ENCODE measurements around the gene GRK4. TPM values are rescaled to one million over a fixed set of nuclear protein-coding genes. Genes with fewer than 3 reads are reported as not detected.
"Not testable (repeated sequence)": the region's sequence is repeated elsewhere in the genome, so short reads cannot be mapped to it uniquely, and the experiment has no call there.

GRK4 gene
- total and polyA plus RNA-seq, 12 donors, result 4.7 to 29.2 (median 8.0) TPM

DNA sequence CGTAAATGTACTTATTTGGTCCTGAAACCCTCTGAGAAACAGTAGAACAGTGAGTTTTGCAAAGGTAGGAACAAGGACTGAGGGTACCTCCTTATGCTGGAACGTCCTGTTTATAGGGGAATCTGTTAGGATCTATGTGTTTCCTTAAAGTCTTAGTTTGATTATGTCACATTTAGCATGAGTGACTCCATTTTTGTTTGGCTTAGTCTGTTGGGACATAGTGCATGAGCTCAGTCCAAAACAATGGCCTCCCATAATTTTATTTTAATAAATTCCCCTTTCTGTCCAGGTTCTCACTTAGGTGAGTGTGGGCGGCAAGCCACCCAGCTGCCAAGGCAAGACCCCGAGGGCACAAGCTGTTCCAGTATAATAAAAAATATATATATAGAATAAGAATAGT, 83.3 kb downstream of the GRK4 start:
- Histone ChIP-seq H3K9me3 (replicated peaks in 1 of 3) (no peaks in the 10 kb centered on the region), H3K4me1 (replicated peaks in 1 of 2) (peaks cover 2 to 9% of the 10 kb centered on the region in 2 donors), H3K36me3 (replicated peaks in 1 of 2) (no peaks in the 10 kb centered on the region), H3K4me3 (no peak overlapping the region), H3K27ac (no peak overlapping the region), H3K27me3 (no peaks in the 10 kb centered on the region)
- TF ChIP-seq, protein P1, sequence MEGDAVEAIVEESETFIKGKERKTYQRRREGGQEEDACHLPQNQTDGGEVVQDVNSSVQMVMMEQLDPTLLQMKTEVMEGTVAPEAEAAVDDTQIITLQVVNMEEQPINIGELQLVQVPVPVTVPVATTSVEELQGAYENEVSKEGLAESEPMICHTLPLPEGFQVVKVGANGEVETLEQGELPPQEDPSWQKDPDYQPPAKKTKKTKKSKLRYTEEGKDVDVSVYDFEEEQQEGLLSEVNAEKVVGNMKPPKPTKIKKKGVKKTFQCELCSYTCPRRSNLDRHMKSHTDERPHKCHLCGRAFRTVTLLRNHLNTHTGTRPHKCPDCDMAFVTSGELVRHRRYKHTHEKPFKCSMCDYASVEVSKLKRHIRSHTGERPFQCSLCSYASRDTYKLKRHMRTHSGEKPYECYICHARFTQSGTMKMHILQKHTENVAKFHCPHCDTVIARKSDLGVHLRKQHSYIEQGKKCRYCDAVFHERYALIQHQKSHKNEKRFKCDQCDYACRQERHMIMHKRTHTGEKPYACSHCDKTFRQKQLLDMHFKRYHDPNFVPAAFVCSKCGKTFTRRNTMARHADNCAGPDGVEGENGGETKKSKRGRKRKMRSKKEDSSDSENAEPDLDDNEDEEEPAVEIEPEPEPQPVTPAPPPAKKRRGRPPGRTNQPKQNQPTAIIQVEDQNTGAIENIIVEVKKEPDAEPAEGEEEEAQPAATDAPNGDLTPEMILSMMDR (IDR thresholded peaks at IDR 0.05), result no peak
- no peak for TF ChIP-seq POLR2A (IDR thresholded peaks at IDR 0.05)
- DNase-seq, result no peak
- WGBS, 4 donors, result 82 to 85% (median 83%) methylated on average over 4 of the region's 4 CpGs
- intact Hi-C loops (cut with DNase I), result no loop called here

DNA sequence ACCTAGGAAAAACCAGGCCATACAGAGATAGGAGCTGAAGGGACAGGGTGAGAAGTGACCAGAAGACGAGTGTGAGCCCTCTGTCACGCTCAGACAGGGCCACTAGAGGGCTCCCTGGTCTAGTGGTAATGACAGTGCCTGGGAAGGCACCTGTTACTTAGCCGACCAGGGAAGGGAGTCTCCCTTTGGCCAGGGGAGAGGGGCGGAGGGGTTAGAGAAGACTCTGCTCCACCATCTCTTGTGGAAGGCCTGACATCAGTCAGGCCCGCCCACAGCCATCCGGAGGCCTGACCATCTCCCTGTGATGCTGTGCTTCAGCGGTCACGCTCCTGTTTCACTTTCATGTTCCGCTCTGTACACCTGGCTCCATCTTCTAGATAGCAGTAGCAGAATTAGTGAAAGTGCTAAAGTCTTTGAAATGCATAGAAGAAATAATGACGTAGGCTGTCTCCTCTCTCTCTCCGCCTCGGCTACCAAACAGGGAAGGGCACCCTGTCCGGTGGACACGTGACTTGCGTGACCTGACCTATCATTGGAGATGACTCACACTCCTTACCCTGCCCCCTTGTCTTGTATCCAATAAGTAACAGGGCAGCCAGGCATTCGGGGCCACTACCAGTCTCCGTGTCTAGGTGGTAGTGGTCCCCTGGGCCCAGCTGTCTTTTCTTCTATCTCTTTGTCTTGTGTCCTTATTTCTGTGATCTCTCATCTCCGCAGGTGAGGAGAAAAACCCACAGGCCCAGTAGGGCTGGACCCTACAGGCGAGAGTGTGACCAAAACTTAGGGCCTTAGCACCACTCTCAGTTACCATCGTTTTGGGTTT, 84.3 kb downstream of the GRK4 start:
- Histone ChIP-seq H3K4me3 (peak overlapping the region in 2 of 4 donors; percentile 45 to 53), H3K4me1 (replicated peaks in 1 of 2) (peaks cover 0 to under 1% of the 10 kb centered on the region in 2 donors), H3K36me3 (replicated peaks in 1 of 2) (no peaks in the 10 kb centered on the region), H3K27me3 (no peaks in the 10 kb centered on the region), H3K9me3 (replicated peaks in 1 of 3) (no peaks in the 10 kb centered on the region), H3K27ac (peak overlapping the region in 3 of 5 donors; percentile 39 to 77 (median 75))
- intact Hi-C loops (cut with DNase I), result no loop called here
- WGBS, 4 donors, result 36 to 46% (median 40%) methylated on average over 19 to 20 of the region's 20 CpGs
- DNase-seq, result peak; percentile 79 to 92 (median 85)
- peak in 1 of 2 donors; percentile 10 for TF ChIP-seq POLR2A (IDR thresholded peaks at IDR 0.05)
- TF ChIP-seq, protein P1 (IDR thresholded peaks at IDR 0.05), result peak; percentile 53 to 79 (median 75)

DNA sequence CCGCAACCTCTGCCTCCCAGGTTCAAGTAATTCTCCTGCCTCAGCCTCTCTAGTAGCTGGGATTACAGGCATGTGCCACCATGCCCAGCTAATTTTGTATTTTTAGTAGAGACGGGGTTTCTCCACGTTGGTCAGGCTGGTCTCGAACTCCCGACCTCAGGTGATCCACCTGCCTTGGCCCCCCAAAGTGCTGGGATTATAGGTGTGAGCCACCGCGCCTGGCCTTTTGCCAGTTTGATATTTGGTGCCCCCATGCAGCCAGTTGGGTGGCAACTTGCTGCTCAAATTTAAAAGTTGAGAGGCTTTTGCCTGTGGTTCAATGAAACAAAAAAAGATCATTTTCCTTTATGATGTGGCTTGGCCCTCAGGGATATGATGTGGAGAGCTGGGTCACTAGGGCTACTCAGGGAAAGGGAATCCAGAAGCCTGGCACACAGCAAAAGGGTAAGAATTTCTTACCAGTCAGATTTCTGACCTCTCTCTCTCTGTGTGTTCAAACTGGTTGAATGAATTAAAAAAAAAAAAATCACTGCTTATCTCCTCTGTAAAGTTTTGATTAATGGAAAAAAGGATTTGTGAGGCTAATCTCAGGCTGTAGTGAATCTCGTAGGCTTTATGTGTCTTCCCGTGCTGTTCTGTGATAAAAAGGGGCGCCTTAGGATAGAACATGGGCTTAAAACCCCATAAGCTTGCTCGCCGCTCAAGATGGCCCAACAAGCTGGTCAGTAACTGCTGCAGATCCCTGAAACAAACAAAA, 87.9 kb downstream of the GRK4 start:
- H3K4me1 ChIP-seq (replicated peaks in 1 of 2); intact Hi-C loops (cut with DNase I); H3K9me3 ChIP-seq (replicated peaks in 1 of 3); H3K36me3 ChIP-seq (replicated peaks in 1 of 2); H3K27ac ChIP-seq; H3K4me3 ChIP-seq; H3K27me3 ChIP-seq; DNase-seq: not testable (repeated sequence)
- WGBS, 4 donors, result 79 to 93% (median 84%) methylated on average over 10 to 12 of the region's 12 CpGs

DNA sequence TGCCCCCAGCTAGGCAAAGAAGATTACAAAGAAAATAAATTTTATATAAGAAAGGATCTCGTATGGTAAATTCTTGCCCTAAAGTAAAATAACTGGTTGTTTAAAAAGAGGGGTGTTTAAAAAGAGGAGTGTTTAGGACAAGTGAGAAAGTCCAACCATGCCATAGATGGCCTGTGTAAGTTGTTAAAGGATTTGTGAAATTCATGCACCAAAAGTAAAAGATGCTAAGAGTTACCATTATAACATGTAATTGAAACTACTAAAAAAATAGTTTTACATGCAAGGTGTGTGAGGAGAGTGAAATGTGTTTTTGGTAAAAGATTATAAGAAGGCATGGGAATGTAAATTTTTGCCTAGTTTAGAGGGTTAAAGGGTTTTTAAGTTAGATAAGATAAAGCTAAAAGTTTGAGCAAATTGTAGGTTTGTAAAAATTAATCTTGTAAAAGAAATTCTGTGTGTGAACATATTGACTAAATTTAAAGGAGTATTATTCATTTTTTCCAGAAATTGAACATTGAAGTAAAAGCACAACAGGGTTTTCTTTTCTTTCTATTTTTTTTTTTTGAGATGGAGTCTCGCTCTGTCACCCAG, 90.9 kb downstream of the GRK4 start:
- intact Hi-C loops (cut with DNase I), result no loop called here
- no peaks in the 10 kb centered on the region for H3K9me3 ChIP-seq (replicated peaks in 1 of 3)
- no peaks in the 10 kb centered on the region for H3K36me3 ChIP-seq (replicated peaks in 1 of 2)
- H3K27me3 ChIP-seq, result no peaks in the 10 kb centered on the region
- no peak overlapping the region for H3K27ac ChIP-seq
- no peaks in the 10 kb centered on the region for H3K4me1 ChIP-seq (replicated peaks in 1 of 2)
- no peak for DNase-seq
- no peak overlapping the region for H3K4me3 ChIP-seq
- 91 to 99% (median 94%) methylated on average over 2 of the region's 2 CpGs for WGBS, 4 donors
- TF ChIP-seq, protein P1 (IDR thresholded peaks at IDR 0.05), result no peak
- TF ChIP-seq POLR2A (IDR thresholded peaks at IDR 0.05), result no peak
